MM.1S (cell line): ENCODE results near the gene PLA2G2F.

ENCODE experiments used
- DNase-seq: peaks from one replicate; pipeline ENCODE4 v3.0.0-alpha.2; 2015
- H2AFZ ChIP-seq: fragments of 300-600 bp; sonication (generic); 2 replicates; pipeline ENCODE4 v1.6.0; 2016; ENCODE audit warnings: antibody characterized with exemption, low read length
- H3F3A ChIP-seq: fragments of 300-600 bp; sonication (generic); 2 replicates; pipeline ENCODE4 v1.6.1; 2016; ENCODE audit warnings: mild to moderate bottlenecking, antibody characterized with exemption, low read length, moderate library complexity, mixed read lengths; ENCODE audit not compliant: insufficient read depth
- H3K27ac ChIP-seq: fragments of 300-600 bp; sonication (generic); 2 replicates; pipeline ENCODE4 v1.5.1; 2016; ENCODE audit warnings: mild to moderate bottlenecking, low read length
- H3K27me3 ChIP-seq: fragments of 300-600 bp; sonication (generic); replicated peaks from 2 replicates; pipeline ENCODE4 v1.6.0; 2016; ENCODE audit warnings: low read length; ENCODE audit not compliant: insufficient read depth
- H3K36me3 ChIP-seq: fragments of 300-600 bp; sonication (generic); replicated peaks from 2 replicates; pipeline ENCODE4 v1.6.1; 2016; ENCODE audit warnings: mild to moderate bottlenecking, low read length, mixed read lengths; ENCODE audit not compliant: insufficient read depth
- H3K4me1 ChIP-seq: fragments of 300-600 bp; sonication (generic); 2 replicates; pipeline ENCODE4 v1.6.1; 2016; ENCODE audit warnings: low read length, mixed read lengths
- H3K4me2 ChIP-seq: fragments of 300-600 bp; sonication (generic); 2 replicates; pipeline ENCODE4 v1.6.0; 2016; ENCODE audit warnings: low read depth, low read length
- H3K4me3 ChIP-seq: fragments of 300-600 bp; sonication (generic); 2 replicates; pipeline ENCODE4 v1.5.1; 2016; ENCODE audit warnings: low read length, mixed read lengths
- H3K79me2 ChIP-seq: fragments of 300-600 bp; sonication (generic); 2 replicates; pipeline ENCODE4 v1.6.1; 2016; ENCODE audit warnings: mixed run types, low read length, mixed read lengths
- H3K9ac ChIP-seq: fragments of 300-600 bp; sonication (generic); 2 replicates; pipeline ENCODE4 v1.6.1; 2016; ENCODE audit warnings: low read length, mixed read lengths
- H3K9me2 ChIP-seq: fragments of 300-600 bp; sonication (generic); replicated peaks from 2 replicates; pipeline ENCODE4 v1.6.1; 2016; ENCODE audit warnings: mild to moderate bottlenecking, low read length, mixed read lengths; ENCODE audit not compliant: insufficient read depth
- H3K9me3 ChIP-seq: fragments of 300-600 bp; sonication (generic); replicated peaks from 2 replicates; pipeline ENCODE4 v1.6.1; 2016; ENCODE audit warnings: mild to moderate bottlenecking, low read length, mixed read lengths; ENCODE audit not compliant: insufficient read depth
- H4K20me1 ChIP-seq: fragments of 300-600 bp; sonication (generic); 2 replicates; pipeline ENCODE4 v1.6.1; 2016; ENCODE audit warnings: mild to moderate bottlenecking, low read length, moderate library complexity, mixed read lengths; ENCODE audit not compliant: insufficient read depth
- EZH2 ChIP-seq: fragments of 300-600 bp; sonication (generic); optimal IDR thresholded peaks from 2 replicates; pipeline ENCODE3; 2017; ENCODE audit warnings: low read depth, mild to moderate bottlenecking, antibody characterized with exemption, low read length, mixed read lengths
- EZH2phosphoT487 ChIP-seq: fragments of 300-600 bp; sonication (generic); IDR thresholded peaks from 2 replicates; pipeline ENCODE4 v1.6.1; 2018; ENCODE audit warnings: antibody characterized with exemption, low read length
- TF ChIP-seq, protein P1 (sequence below): fragments of 300-600 bp; sonication (generic); IDR thresholded peaks from 2 replicates; pipeline ENCODE4 v1.5.1; 2016; ENCODE audit warnings: antibody characterized with exemption, low read length, mixed read lengths

Gene PLA2G2F

DNA sequence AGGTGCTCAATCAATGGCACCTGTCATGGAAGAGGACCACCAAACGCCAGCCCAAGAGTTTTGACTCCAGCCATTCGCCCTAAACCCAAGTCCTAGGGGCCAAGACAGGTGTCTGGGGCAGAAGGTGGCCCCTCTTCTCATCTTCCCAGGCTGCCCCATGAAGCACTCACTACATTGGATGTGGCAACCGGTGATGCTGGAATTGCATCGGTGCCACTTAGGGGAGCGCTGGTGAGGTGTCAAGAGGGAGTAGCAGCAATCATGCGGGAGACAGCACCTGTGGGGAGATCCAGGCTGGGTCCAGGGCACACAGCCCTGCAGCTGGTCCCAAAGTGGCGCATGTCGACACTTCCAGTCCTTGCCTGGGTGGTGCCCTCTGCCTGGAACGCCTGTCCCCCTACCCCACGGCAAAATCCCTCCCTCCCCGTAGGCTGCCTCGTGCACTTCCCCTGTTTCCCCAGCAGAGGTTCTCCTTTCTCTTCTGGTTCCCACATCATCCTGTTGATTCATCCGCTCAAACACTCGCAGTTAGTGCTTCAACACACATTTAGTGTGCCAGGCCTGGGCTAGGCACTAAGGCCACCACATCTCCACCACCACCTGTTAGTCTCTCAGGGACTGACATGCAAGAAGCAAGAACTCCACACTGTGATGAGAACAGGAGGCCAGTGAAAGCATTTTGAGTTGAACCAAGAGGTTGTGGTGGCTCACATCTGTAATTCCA lies 38.3 kb upstream of the PLA2G2F start:
- Histone ChIP-seq H3K79me2 (no peaks in the 10 kb centered on the region), H3K9me3 (no peaks in the 10 kb centered on the region), H3K4me2 (no peak overlapping the region), H3K4me3 (no peak overlapping the region), H3K27ac (no peak overlapping the region), H3K27me3 (no peaks in the 10 kb centered on the region; the same call in 1 of the 2 replicates), H3K9ac (no peak overlapping the region), H4K20me1 (no peaks in the 10 kb centered on the region), H3K9me2 (no peaks in the 10 kb centered on the region), H3K36me3 (no peaks in the 10 kb centered on the region), H3K4me1 (no peaks in the 10 kb centered on the region), H2AFZ (no peak overlapping the region), H3F3A (no peaks in the 10 kb centered on the region)
- TF ChIP-seq, protein P1, sequence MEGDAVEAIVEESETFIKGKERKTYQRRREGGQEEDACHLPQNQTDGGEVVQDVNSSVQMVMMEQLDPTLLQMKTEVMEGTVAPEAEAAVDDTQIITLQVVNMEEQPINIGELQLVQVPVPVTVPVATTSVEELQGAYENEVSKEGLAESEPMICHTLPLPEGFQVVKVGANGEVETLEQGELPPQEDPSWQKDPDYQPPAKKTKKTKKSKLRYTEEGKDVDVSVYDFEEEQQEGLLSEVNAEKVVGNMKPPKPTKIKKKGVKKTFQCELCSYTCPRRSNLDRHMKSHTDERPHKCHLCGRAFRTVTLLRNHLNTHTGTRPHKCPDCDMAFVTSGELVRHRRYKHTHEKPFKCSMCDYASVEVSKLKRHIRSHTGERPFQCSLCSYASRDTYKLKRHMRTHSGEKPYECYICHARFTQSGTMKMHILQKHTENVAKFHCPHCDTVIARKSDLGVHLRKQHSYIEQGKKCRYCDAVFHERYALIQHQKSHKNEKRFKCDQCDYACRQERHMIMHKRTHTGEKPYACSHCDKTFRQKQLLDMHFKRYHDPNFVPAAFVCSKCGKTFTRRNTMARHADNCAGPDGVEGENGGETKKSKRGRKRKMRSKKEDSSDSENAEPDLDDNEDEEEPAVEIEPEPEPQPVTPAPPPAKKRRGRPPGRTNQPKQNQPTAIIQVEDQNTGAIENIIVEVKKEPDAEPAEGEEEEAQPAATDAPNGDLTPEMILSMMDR: peak; percentile 50
- no peak for TF ChIP-seq EZH2
- peak; percentile 23 for DNase-seq

DNA sequence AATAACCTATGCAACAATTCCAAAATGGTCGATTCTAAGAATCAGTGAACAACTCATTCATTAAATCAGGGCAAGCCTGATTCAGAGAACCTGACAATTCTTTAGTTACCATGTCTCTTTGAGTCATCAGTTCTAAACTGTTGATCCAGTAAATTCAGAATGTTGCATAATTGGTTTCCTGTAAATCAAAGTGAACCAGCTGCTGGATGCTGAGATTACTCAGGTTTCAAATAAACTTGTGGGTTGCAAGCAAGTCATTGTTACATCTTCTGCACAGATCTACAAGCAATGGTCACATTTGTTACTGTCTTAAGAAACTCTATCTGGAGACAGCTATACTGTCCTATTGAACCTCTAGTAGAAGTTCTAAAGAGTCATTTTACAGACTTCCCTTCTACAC lies 36.2 kb upstream of the PLA2G2F start:
- no peaks in the 10 kb centered on the region for H3K9me2 ChIP-seq
- H3K79me2 ChIP-seq: no peaks in the 10 kb centered on the region
- no peak overlapping the region for H3K4me3 ChIP-seq
- no peaks in the 10 kb centered on the region for H3K36me3 ChIP-seq
- DNase-seq: no peak
- H4K20me1 ChIP-seq: no peaks in the 10 kb centered on the region
- no peaks in the 10 kb centered on the region for H3K4me1 ChIP-seq
- no peaks in the 10 kb centered on the region for H3K9me3 ChIP-seq
- no peak overlapping the region for H3K27ac ChIP-seq
- no peak overlapping the region for H2AFZ ChIP-seq
- no peaks in the 10 kb centered on the region for H3K27me3 ChIP-seq
- H3F3A ChIP-seq: no peaks in the 10 kb centered on the region
- no peak overlapping the region for H3K9ac ChIP-seq
- TF ChIP-seq, protein P1: no peak
- TF ChIP-seq EZH2 (no peak), EZH2phosphoT487 (no peak)
- H3K4me2 ChIP-seq: no peak overlapping the region

DNA sequence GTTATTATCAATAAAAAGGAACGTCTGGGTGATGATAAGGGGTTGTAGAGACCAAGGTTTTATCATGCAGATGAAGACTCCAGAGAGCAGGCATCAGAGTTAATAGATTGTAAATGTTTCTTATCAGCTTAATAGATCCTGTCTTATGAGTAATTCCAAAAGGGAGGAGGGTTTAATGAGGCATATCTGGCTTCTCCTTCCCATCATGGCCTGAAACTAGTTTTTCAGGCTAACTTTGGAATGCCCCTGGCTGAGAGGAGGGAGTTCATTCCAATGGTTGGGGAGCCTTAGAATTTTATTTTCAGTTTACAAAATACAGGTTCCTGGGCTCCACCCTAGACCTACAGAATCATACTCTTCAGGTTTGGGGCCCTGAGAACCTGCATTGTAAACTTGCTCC lies 33.3 kb upstream of the PLA2G2F start:
- no peaks in the 10 kb centered on the region for H4K20me1 ChIP-seq
- no peaks in the 10 kb centered on the region for H3F3A ChIP-seq
- no peak overlapping the region for H3K9ac ChIP-seq
- H3K9me2 ChIP-seq: no peaks in the 10 kb centered on the region
- H2AFZ ChIP-seq: no peak overlapping the region
- H3K4me2 ChIP-seq: no peak overlapping the region
- H3K79me2 ChIP-seq: no peaks in the 10 kb centered on the region
- peaks cover 7% of the 10 kb centered on the region; the same call in 1 of the 2 replicates for H3K4me1 ChIP-seq
- DNase-seq: no peak
- TF ChIP-seq, protein P1: no peak
- no peak for TF ChIP-seq EZH2
- no peak for TF ChIP-seq EZH2phosphoT487
- H3K27ac ChIP-seq: no peak overlapping the region
- H3K9me3 ChIP-seq: no peaks in the 10 kb centered on the region
- no peaks in the 10 kb centered on the region for H3K27me3 ChIP-seq
- no peak overlapping the region for H3K4me3 ChIP-seq
- no peaks in the 10 kb centered on the region for H3K36me3 ChIP-seq
